IMR-90 (cell line): ENCODE measurements around the gene MDM1. TPM values are rescaled to one million over a fixed set of nuclear protein-coding genes. Genes with fewer than 3 reads are reported as not detected.
A peak's percentile ranks its signal among the peaks of the same experiment; 100 is the strongest.

Experiments used
- ATAC-seq: fragments of 200-7000 bp; cut with Tn5 transposase; 2 replicates; pipeline ENCODE4 v1.9.1; 2020; ENCODE audit warnings: low read depth, mild to moderate bottlenecking, moderate library complexity
- BruUV-seq: library from RNA; stranded (reverse); fragments of 400-500 nt; replicated peaks from 2 replicates; lab custom pipeline; 2021; lab: Mats Ljungman, UMichigan
- CTCF ChIA-PET: fragments of 300-600 bp; formaldehyde crosslinking; extraction: SDS; loops from one replicate; lab custom pipeline; 2021; ENCODE audit warnings: antibody characterized with exemption; lab: Yijun Ruan, JAX
- POLR2A ChIA-PET: fragments of 300-600 bp; sonication (Branson Sonifier 250); formaldehyde crosslinking; loops from one replicate; lab custom pipeline; 2022; ENCODE audit warnings: antibody characterized with exemption; ENCODE audit not compliant: unreplicated experiment; lab: Charles Lee
- DNase-seq: peaks from one replicate; pipeline ENCODE4 v3.0.0; 2013
- H2AFZ ChIP-seq: replicated peaks from 2 replicates; pipeline ENCODE3; 2013; ENCODE audit warnings: low read length, mild to moderate bottlenecking; ENCODE audit not compliant: poor library complexity
- H2AK5ac ChIP-seq: 2 replicates; pipeline ENCODE4 v1.6.1; 2013; ENCODE audit warnings: low read depth, low read length, inconsistent platforms
- H2AK9ac ChIP-seq: replicated peaks from 2 replicates; pipeline ENCODE3; 2013; ENCODE audit warnings: mild to moderate bottlenecking, low read depth, low read length, moderate library complexity; ENCODE audit not compliant: poor library complexity
- H2BK120ac ChIP-seq: 2 replicates; pipeline ENCODE4 v1.6.1; 2013; ENCODE audit warnings: low read depth, low read length, inconsistent platforms
- H2BK15ac ChIP-seq: 3 replicates; pipeline ENCODE4 v1.6.1; 2013; ENCODE audit warnings: low read depth, low read length, inconsistent platforms
- H2BK20ac ChIP-seq: 2 replicates; pipeline ENCODE4 v1.6.1; 2013; ENCODE audit warnings: low read depth, mild to moderate bottlenecking, inconsistent platforms, low read length, moderate library complexity
- H2BK5ac ChIP-seq: 2 replicates; pipeline ENCODE4 v1.6.1; 2013; ENCODE audit warnings: mild to moderate bottlenecking, low read depth, low read length, inconsistent platforms; ENCODE audit not compliant: poor library complexity, severe bottlenecking
- H3K14ac ChIP-seq: replicated peaks from 2 replicates; pipeline ENCODE4 v1.6.1; 2013; ENCODE audit warnings: low read depth, low read length, inconsistent platforms
- H3K18ac ChIP-seq: 2 replicates; pipeline ENCODE4 v1.6.1; 2013; ENCODE audit warnings: low read depth, low read length, control low read depth
- H3K23ac ChIP-seq: 2 replicates; pipeline ENCODE4 v1.6.1; 2013; ENCODE audit warnings: low read depth, low read length, inconsistent platforms
- H3K27ac ChIP-seq: 2 replicates; pipeline ENCODE4 v1.5.1; 2013; ENCODE audit warnings: mild to moderate bottlenecking, control low read depth, low read length; ENCODE audit not compliant: insufficient read depth
- H3K27me3 ChIP-seq: 2 replicates; pipeline ENCODE4 v1.6.1; 2013; ENCODE audit warnings: low read length; ENCODE audit not compliant: control insufficient read depth, insufficient read depth
- H3K36me3 ChIP-seq: 2 replicates; pipeline ENCODE4 v1.6.1; 2013; ENCODE audit warnings: low read length, mixed read lengths; ENCODE audit not compliant: control insufficient read depth, insufficient read depth
- H3K4ac ChIP-seq: 2 replicates; pipeline ENCODE4 v1.6.1; 2013; ENCODE audit warnings: low read depth, low read length, inconsistent platforms
- H3K4me1 ChIP-seq: 2 replicates; pipeline ENCODE4 v1.6.1; 2013; ENCODE audit warnings: low read length, mixed read lengths; ENCODE audit not compliant: control insufficient read depth, insufficient read depth
- H3K4me2 ChIP-seq: 2 replicates; pipeline ENCODE4 v1.6.1; 2013; ENCODE audit warnings: low read depth, mild to moderate bottlenecking, control low read depth, low read length, moderate library complexity
- H3K4me3 ChIP-seq: 2 replicates; pipeline ENCODE4 v1.5.1; 2013; ENCODE audit warnings: low read depth, mild to moderate bottlenecking, control low read depth, low read length, moderate library complexity; ENCODE audit not compliant: insufficient read depth
- H3K56ac ChIP-seq: 2 replicates; pipeline ENCODE4 v1.6.1; 2013; ENCODE audit warnings: low read length, inconsistent platforms; ENCODE audit not compliant: insufficient read depth; ENCODE audit errors: extremely low read depth
- H3K79me1 ChIP-seq, 2 experiments: 2 replicates each; pipeline ENCODE4 v1.6.1; 2013; ENCODE audit warnings: low read length in 2 of 2, inconsistent platforms in 1 of 2, low read depth in 1 of 2
- H3K9ac ChIP-seq: 2 replicates; pipeline ENCODE4 v1.6.1; 2013; ENCODE audit warnings: low read depth, low read length, control low read depth
- H3K9me1 ChIP-seq: 2 replicates; pipeline ENCODE4 v1.6.1; 2013; ENCODE audit warnings: low read length, inconsistent platforms; ENCODE audit not compliant: insufficient read depth
- H3K9me3 ChIP-seq: 2 replicates; pipeline ENCODE4 v1.6.1; 2013; ENCODE audit warnings: low read length; ENCODE audit not compliant: control insufficient read depth, insufficient read depth
- H4K20me1 ChIP-seq: 2 replicates; pipeline ENCODE4 v1.6.1; 2013; ENCODE audit warnings: low read length, inconsistent platforms; ENCODE audit not compliant: insufficient read depth
- H4K5ac ChIP-seq: 2 replicates; pipeline ENCODE4 v1.6.1; 2013; ENCODE audit warnings: mild to moderate bottlenecking, low read depth, low read length, control low read depth
- H4K8ac ChIP-seq, 2 experiments: 2 replicates each; pipeline ENCODE4 v1.6.1; 2013; ENCODE audit warnings: low read depth in 2 of 2, low read length in 2 of 2, control low read depth in 1 of 2, inconsistent platforms in 1 of 2
- H4K91ac ChIP-seq: 2 replicates; pipeline ENCODE4 v1.6.1; 2013; ENCODE audit warnings: low read depth, low read length, inconsistent platforms; ENCODE audit not compliant: insufficient read depth
- MAZ ChIP-seq: IDR thresholded peaks from 2 replicates; pipeline ENCODE4 v1.6.1; 2012; ENCODE audit warnings: low read depth, mild to moderate bottlenecking, low read length, improper control_type of control experiment, moderate library complexity, borderline replicate concordance
- RAD21 ChIP-seq: IDR thresholded peaks from 2 replicates; pipeline ENCODE4 v1.6.1; 2012; ENCODE audit warnings: low read length, improper control_type of control experiment
- WGBS, 2 experiments: methylation state at CpG; one replicate each; pipeline versions ENCODE4 v1.1.5 to v1.1.7; 2013; ENCODE audit warnings: missing lambda C conversion rate in 2 of 2; ENCODE audit not compliant: insufficient read length in 1 of 2; ENCODE audit errors: extremely low coverage in 2 of 2; 5-methylcytosine and 5-hydroxymethylcytosine counted together
- dilution Hi-C: fragments of 300-500 bp; cut with HindIII; formaldehyde crosslinking; loops from one replicate; pipeline ENCODE4 v1.14.3; 2018; ENCODE audit warnings: low sequenced_read_pairs; ENCODE audit not compliant: unreplicated experiment
- in situ Hi-C: fragments of 300-500 bp; cut with MboI; formaldehyde crosslinking; loops from 3 replicates; pipeline ENCODE4 v1.14.3; 2019; ENCODE audit warnings: low sequenced_read_pairs, inconsistent platforms, mixed read lengths
- intact Hi-C: fragments of 100-400 bp; cut with micrococcal nuclease; formaldehyde crosslinking; loops from 2 replicates; pipeline ENCODE4 v1.10.0; 2022
- polyA plus RNA-seq, 3 experiments: library from polyadenylated mRNA; depleted of rRNA; stranded (reverse); fragments of >200 nt; gene quantifications; 2 replicates each; pipeline ENCODE4 v1.2.3, GENCODE V29; 2012; ENCODE audit warnings: low replicate concordance in 1 of 3
- total RNA-seq: library from RNA; depleted of rRNA; stranded (reverse); fragments of >200 nt; gene quantifications from 2 replicates; pipeline ENCODE4 v1.2.3, GENCODE V29; 2012
- TF ChIP-seq, protein P1 (sequence below): fragments of 150-350 bp; IDR thresholded peaks from 2 replicates; pipeline ENCODE4 v1.6.1; 2017; ENCODE audit warnings: mild to moderate bottlenecking, antibody characterized with exemption, low read length, low read depth

The MDM1 gene
- total and polyA plus RNA-seq, 2 of the 4 experiments (the other 2 are of a cell fraction): 5.6 to 5.7 TPM

DNA sequence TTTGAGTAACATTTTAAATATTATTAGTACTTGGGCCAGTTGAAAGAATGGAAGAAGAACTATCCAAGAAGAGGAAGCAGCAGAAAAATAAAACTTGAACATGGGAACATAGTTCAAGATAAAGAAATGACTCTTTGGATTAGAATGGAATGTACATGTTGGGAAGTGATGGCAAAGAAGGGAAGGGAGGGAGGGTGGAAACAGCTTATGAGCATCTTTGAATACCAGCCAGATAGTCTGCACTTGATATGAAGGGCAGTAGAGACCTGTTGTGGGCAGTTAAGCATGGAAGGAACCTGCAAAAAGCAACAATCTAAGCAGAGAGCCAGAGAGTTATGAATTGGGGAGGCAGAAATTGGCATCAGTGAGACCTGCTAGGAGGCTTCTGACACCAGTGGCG lies 68.8 kb downstream of the MDM1 start:
- WGBS, 2 experiments: no CpG with 5 or more reads among the region's 1 CpG
- TF ChIP-seq RAD21 (no peak), MAZ (no peak)
- TF ChIP-seq, protein P1, sequence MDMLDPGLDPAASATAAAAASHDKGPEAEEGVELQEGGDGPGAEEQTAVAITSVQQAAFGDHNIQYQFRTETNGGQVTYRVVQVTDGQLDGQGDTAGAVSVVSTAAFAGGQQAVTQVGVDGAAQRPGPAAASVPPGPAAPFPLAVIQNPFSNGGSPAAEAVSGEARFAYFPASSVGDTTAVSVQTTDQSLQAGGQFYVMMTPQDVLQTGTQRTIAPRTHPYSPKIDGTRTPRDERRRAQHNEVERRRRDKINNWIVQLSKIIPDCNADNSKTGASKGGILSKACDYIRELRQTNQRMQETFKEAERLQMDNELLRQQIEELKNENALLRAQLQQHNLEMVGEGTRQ: no peak
- Histone ChIP-seq H3K9ac (no peak overlapping the region), H2AFZ (no peak overlapping the region), H2AK9ac (no peak overlapping the region), H3K27ac (no peak overlapping the region), H3K4me3 (no peak overlapping the region), H2BK20ac (no peak overlapping the region), H3K56ac (no peak overlapping the region), H4K91ac (no peak overlapping the region), H3K4me1 (peaks cover 13% of the 10 kb centered on the region), H4K5ac (no peak overlapping the region), H3K4ac (no peak overlapping the region), H4K20me1 (no peaks in the 10 kb centered on the region), H3K14ac (no peak overlapping the region), H2BK120ac (no peak overlapping the region), H2BK5ac (no peak overlapping the region), H3K9me3 (no peaks in the 10 kb centered on the region), H3K18ac (no peak overlapping the region), H2AK5ac (no peak overlapping the region), H3K79me1 (no peaks in the 10 kb centered on the region), H3K9me1 (no peaks in the 10 kb centered on the region), H4K8ac (no peak overlapping the region), H3K36me3 (no peaks in the 10 kb centered on the region), H2BK15ac (no peak overlapping the region), H3K4me2 (no peak overlapping the region), H3K27me3 (no peaks in the 10 kb centered on the region), H3K23ac (no peak overlapping the region)
- dilution Hi-C loops (no loop called here), in situ Hi-C loops (no loop called here), intact Hi-C loops (no loop called here)
- BruUV-seq: no TSS peak
- ATAC-seq (no peak), DNase-seq (peak; percentile 58)
- ChIA-PET POLR2A (no interaction called here), CTCF (no interaction called here)
